Liver (tissue), 9 donors: ENCODE data around the gene STAP2. TPM values are rescaled to one million over a fixed set of nuclear protein-coding genes. Genes with fewer than 3 reads are reported as not detected.
A peak's percentile ranks its signal among the peaks of the same experiment; 100 is the strongest.

Source experiments
- DNase-seq: peaks from one replicate; pipeline ENCODE4 v3.0.0-alpha.2; 2017; ENCODE audit warnings: low spot score
- H3K27ac ChIP-seq, 2 donors: one replicate each; pipeline ENCODE4 v1.7.0; 2013; ENCODE audit warnings: inconsistent platforms in 2 of 2, low read length in 2 of 2, control low read depth in 1 of 2, low read depth in 1 of 2, mild to moderate bottlenecking in 1 of 2
- H3K27me3 ChIP-seq, 4 donors: one replicate each; pipeline versions ENCODE4 v1.6.1 to v1.7.0; 2013; ENCODE audit warnings: low read length in 3 of 4, inconsistent platforms in 1 of 4, mild to moderate bottlenecking in 1 of 4, moderate library complexity in 1 of 4; ENCODE audit not compliant: control insufficient read depth in 4 of 4, insufficient read depth in 4 of 4
- H3K36me3 ChIP-seq, 4 donors: one replicate each; pipeline versions ENCODE4 v1.6.1 to v1.7.0; 2013; ENCODE audit warnings: low read length in 3 of 4, mild to moderate bottlenecking in 3 of 4, low read depth in 1 of 4, moderate library complexity in 1 of 4; ENCODE audit not compliant: control insufficient read depth in 4 of 4, insufficient read depth in 3 of 4
- H3K4me1 ChIP-seq, 4 donors: one replicate each; pipeline versions ENCODE4 v1.6.1 to v1.7.0; 2013; ENCODE audit warnings: low read length in 3 of 4, mild to moderate bottlenecking in 3 of 4, moderate library complexity in 1 of 4; ENCODE audit not compliant: control insufficient read depth in 4 of 4, insufficient read depth in 4 of 4
- H3K4me3 ChIP-seq, 3 donors: one replicate each; pipeline versions ENCODE4 v1.6.1 to v1.7.0; 2013; ENCODE audit warnings: low read length in 3 of 3, control low read depth in 1 of 3, low read depth in 1 of 3, mild to moderate bottlenecking in 1 of 3
- H3K9ac ChIP-seq, 2 donors: one replicate each; pipeline ENCODE4 v1.7.0; 2013; ENCODE audit warnings: low read length in 2 of 2, mild to moderate bottlenecking in 2 of 2, moderate library complexity in 2 of 2, control low read depth in 1 of 2, low read depth in 1 of 2
- H3K9me3 ChIP-seq, 4 donors: one replicate each; pipeline versions ENCODE4 v1.6.1 to v1.7.0; 2013; ENCODE audit warnings: low read length in 3 of 4; ENCODE audit not compliant: control insufficient read depth in 4 of 4
- ATF3 ChIP-seq: IDR thresholded peaks from 2 replicates; pipeline ENCODE4 v1.6.1; 2016; ENCODE audit warnings: antibody characterized with exemption
- CTCF ChIP-seq: fragments of 150-350 bp; IDR thresholded peaks from 2 replicates; pipeline ENCODE4 v1.5.1; 2017; ENCODE audit warnings: improper control_type of control experiment, low read depth, low read length; ENCODE audit not compliant: missing input control
- EGR1 ChIP-seq, 2 donors: IDR thresholded peaks; 2 replicates each; pipeline ENCODE4 v1.6.1; 2016 to 2018; ENCODE audit warnings: antibody characterized with exemption in 2 of 2, low read depth in 2 of 2
- FOXA2 ChIP-seq: IDR thresholded peaks from 2 replicates; pipeline ENCODE4 v1.6.1; 2016; ENCODE audit warnings: antibody characterized with exemption
- GABPA ChIP-seq, 2 donors: IDR thresholded peaks in 1 of 2; conservative IDR thresholded peaks in 1 of 2; 2 replicates each; pipeline ENCODE4 v1.6.1; 2016; ENCODE audit warnings: antibody characterized with exemption in 2 of 2, mild to moderate bottlenecking in 1 of 2, moderate library complexity in 1 of 2
- HNF4A ChIP-seq, 2 donors: conservative IDR thresholded peaks; 2 replicates each; pipeline ENCODE4 v1.6.1; 2016; ENCODE audit warnings: antibody characterized with exemption in 2 of 2, mild to moderate bottlenecking in 2 of 2
- HNF4G ChIP-seq: IDR thresholded peaks from 2 replicates; pipeline ENCODE4 v1.6.1; 2016; ENCODE audit warnings: antibody characterized with exemption
- JUND ChIP-seq, 2 donors: IDR thresholded peaks; 2 replicates each; pipeline ENCODE4 v1.6.1; 2016; ENCODE audit warnings: antibody characterized with exemption in 2 of 2
- RAD21 ChIP-seq, 2 donors: IDR thresholded peaks; 2 replicates each; pipeline ENCODE4 v1.6.1; 2016; ENCODE audit warnings: antibody characterized with exemption in 2 of 2, mild to moderate bottlenecking in 2 of 2
- REST ChIP-seq: IDR thresholded peaks from 2 replicates; pipeline ENCODE4 v1.6.1; 2016; ENCODE audit warnings: antibody characterized with exemption, mild to moderate bottlenecking
- SP1 ChIP-seq: IDR thresholded peaks from 2 replicates; pipeline ENCODE4 v1.6.1; 2018; ENCODE audit warnings: antibody characterized with exemption, mild to moderate bottlenecking
- TAF1 ChIP-seq: conservative IDR thresholded peaks from 2 replicates; pipeline ENCODE4 v1.6.1; 2016; ENCODE audit warnings: antibody characterized with exemption, mild to moderate bottlenecking
- ZBTB33 ChIP-seq: IDR thresholded peaks from 2 replicates; pipeline ENCODE4 v1.6.1; 2016; ENCODE audit warnings: antibody characterized with exemption
- WGBS: extraction: QIAGEN DNeasy Blood & Tissue Kit; methylation state at CpG from one replicate; pipeline ENCODE4 v1.1.7; 2013; 5-methylcytosine and 5-hydroxymethylcytosine counted together
- polyA plus RNA-seq, 2 donors: library from polyadenylated mRNA; stranded (reverse) in 1 of 2; unstranded in 1 of 2; fragments of 200-250 nt in 1 of 2; fragments of >200 nt in 1 of 2; fragmentation: Nextera tagmentation in 1 of 2; extraction: Ambion mirVana in 1 of 2; gene quantifications; one replicate each; pipeline versions ENCODE4 v1.2.1 to v1.2.3, GENCODE V29; 2013 to 2015
- total RNA-seq, 2 donors: library from RNA; depleted of rRNA; stranded (reverse); fragments of >200 nt; gene quantifications; one replicate each; pipeline ENCODE4 v1.2.3, GENCODE V29; 2014
- donor health status: healthy.
- donor health status: healthy.
- donor health status: healthy.
- donor health status: healthy.
- donor health status: healthy.

STAP2 gene
- total and polyA plus RNA-seq, 4 donors = 8.6 to 26.4 (median 24.0) TPM

GRCh38 chr19:4373601-4374497 is 35.2 kb upstream of the STAP2 start (continued):
- TF ChIP-seq ATF3 (no peak), CTCF (no peak)

- H3K9me3 ChIP-seq = no peaks in the 10 kb centered on the region
- no peak for DNase-seq
- TF ChIP-seq REST = no peak
- no peak for TF ChIP-seq GABPA (IDR thresholded peaks at IDR 0.05 in 1 of 2, conservative IDR thresholded peaks at IDR 0.05 in 1 of 2)
- TF ChIP-seq ZBTB33 = no peak
- no peak for TF ChIP-seq FOXA2
- no peak for TF ChIP-seq SP1
- no peaks in the 10 kb centered on the region for H3K27me3 ChIP-seq
- H3K27ac ChIP-seq = peak overlapping the region; percentile 4 to 88
- peaks cover 26 to 91% (median 59%) of the 10 kb centered on the region in 4 donors for H3K4me1 ChIP-seq
- no peak overlapping the region for H3K9ac ChIP-seq
- H3K36me3 ChIP-seq = no peaks in the 10 kb centered on the region
- no peak overlapping the region for H3K4me3 ChIP-seq
- 90% methylated on average over 8 of the region's 8 CpGs for WGBS
These were observed 34.4 kb upstream of the STAP2 start for GRCh38 chr19:4373013-4373367.

GRCh38 chr19:4372165-4373012 is 33.8 kb upstream of the STAP2 start:
- Histone ChIP-seq H3K4me1 (peaks cover 28 to 89% (median 58%) of the 10 kb centered on the region in 4 donors), H3K9ac (no peak overlapping the region), H3K36me3 (peaks cover 0 to 3% (median under 1%) of the 10 kb centered on the region in 4 donors), H3K4me3 (no peak overlapping the region), H3K27ac (peak overlapping the region; percentile 4 to 28), H3K9me3 (no peaks in the 10 kb centered on the region), H3K27me3 (no peaks in the 10 kb centered on the region)
- 87% methylated on average over 22 of the region's 22 CpGs for WGBS
- peak; percentile 72 for DNase-seq
- no peak for TF ChIP-seq GABPA (IDR thresholded peaks at IDR 0.05 in 1 of 2, conservative IDR thresholded peaks at IDR 0.05 in 1 of 2)
- TF ChIP-seq ATF3 = no peak
- no peak for TF ChIP-seq RAD21 (IDR thresholded peaks at IDR 0.05)
- no peak for TF ChIP-seq FOXA2
- no peak for TF ChIP-seq HNF4G
- no peak for TF ChIP-seq TAF1
- TF ChIP-seq HNF4A (conservative IDR thresholded peaks at IDR 0.05) = no peak
- no peak for TF ChIP-seq EGR1 (IDR thresholded peaks at IDR 0.05; ENCODE audit: low read depth in 2 of 2)
- TF ChIP-seq JUND (IDR thresholded peaks at IDR 0.05) = no peak
- TF ChIP-seq REST = no peak
